Raji (cell line): Measurements from ENCODE around the gene SPX.

Source experiments
- POLR2A ChIP-seq: IDR thresholded peaks from 2 replicates; pipeline ENCODE4 v1.6.1; 2011; ENCODE audit warnings: low read depth, low read length, control low read depth; ENCODE audit not compliant: insufficient read depth

Gene SPX

GRCh38 chr12:21526721-21527345 lies 737 bp downstream of the SPX start:
- TF ChIP-seq POLR2A: no peak

- TF ChIP-seq POLR2A: no peak
Observed at GRCh38 chr12:21527451-21528180, 1.5 kb downstream of the SPX start.

- TF ChIP-seq POLR2A: no peak
Observed at GRCh38 chr12:21528953-21529352, 2.9 kb downstream of the SPX start.

- TF ChIP-seq POLR2A: no peak
Observed at GRCh38 chr12:21529456-21529855, 3.4 kb downstream of the SPX start.

GRCh38 chr12:21538061-21538653 lies 12.1 kb downstream of the SPX start:
- no peak for TF ChIP-seq POLR2A

- TF ChIP-seq POLR2A: no peak
Observed at GRCh38 chr12:21539797-21540196, 13.7 kb downstream of the SPX start.

GRCh38 chr12:21541773-21542172 lies 15.7 kb downstream of the SPX start:
- TF ChIP-seq POLR2A: no peak

GRCh38 chr12:21542403-21542802 lies 16.3 kb downstream of the SPX start:
- TF ChIP-seq POLR2A: no peak

GRCh38 chr12:21543151-21543550 lies 17.1 kb downstream of the SPX start:
- TF ChIP-seq POLR2A: no peak

- TF ChIP-seq POLR2A: no peak
Observed at GRCh38 chr12:21545557-21545956, 19.5 kb downstream of the SPX start.

GRCh38 chr12:21546716-21547115 lies 20.6 kb downstream of the SPX start:
- TF ChIP-seq POLR2A: no peak

GRCh38 chr12:21547437-21547836 lies 21.3 kb downstream of the SPX start:
- TF ChIP-seq POLR2A: no peak

GRCh38 chr12:21551841-21552465 lies 25.9 kb downstream of the SPX start:
- no peak for TF ChIP-seq POLR2A

GRCh38 chr12:21552635-21553328 lies 26.7 kb downstream of the SPX start:
- no peak for TF ChIP-seq POLR2A

GRCh38 chr12:21553329-21553675 lies 27.2 kb downstream of the SPX start:
- no peak for TF ChIP-seq POLR2A
